Endothelial cell of umbilical vein (primary cell): ENCODE data around the gene GPR18.

Source experiments
- JUN ChIP-seq: IDR thresholded peaks from 2 replicates; pipeline ENCODE4 v1.6.1; 2011; ENCODE audit warnings: borderline replicate concordance, low read depth; ENCODE audit not compliant: insufficient read length, insufficient read depth
- MYC ChIP-seq: IDR thresholded peaks from one replicate; pipeline ENCODE4 v1.6.1; 2011; ENCODE audit warnings: mild to moderate bottlenecking, low read depth, low read length
- POLR2A ChIP-seq: IDR thresholded peaks from 2 replicates; pipeline ENCODE4 v1.6.1; 2012; ENCODE audit warnings: low read depth, mild to moderate bottlenecking, control low read depth, low read length
- POLR2AphosphoS5 ChIP-seq: IDR thresholded peaks from 2 replicates; pipeline ENCODE4 v1.6.1; 2012; ENCODE audit warnings: low read depth, mild to moderate bottlenecking, control low read depth, low read length, moderate library complexity; ENCODE audit not compliant: insufficient read depth
- TF ChIP-seq, protein P1 (sequence below), 2 donors: IDR thresholded peaks; 1 replicate in 1 of 2; 2 replicates in 1 of 2; pipeline ENCODE4 v1.5.1; 2011; ENCODE audit warnings: low read length in 2 of 2, mild to moderate bottlenecking in 2 of 2, moderate library complexity in 2 of 2, control low read depth in 1 of 2, inconsistent platforms in 1 of 2, low read depth in 1 of 2; ENCODE audit not compliant: insufficient read depth in 1 of 2; ENCODE audit errors: extremely low read depth in 1 of 2

DNA sequence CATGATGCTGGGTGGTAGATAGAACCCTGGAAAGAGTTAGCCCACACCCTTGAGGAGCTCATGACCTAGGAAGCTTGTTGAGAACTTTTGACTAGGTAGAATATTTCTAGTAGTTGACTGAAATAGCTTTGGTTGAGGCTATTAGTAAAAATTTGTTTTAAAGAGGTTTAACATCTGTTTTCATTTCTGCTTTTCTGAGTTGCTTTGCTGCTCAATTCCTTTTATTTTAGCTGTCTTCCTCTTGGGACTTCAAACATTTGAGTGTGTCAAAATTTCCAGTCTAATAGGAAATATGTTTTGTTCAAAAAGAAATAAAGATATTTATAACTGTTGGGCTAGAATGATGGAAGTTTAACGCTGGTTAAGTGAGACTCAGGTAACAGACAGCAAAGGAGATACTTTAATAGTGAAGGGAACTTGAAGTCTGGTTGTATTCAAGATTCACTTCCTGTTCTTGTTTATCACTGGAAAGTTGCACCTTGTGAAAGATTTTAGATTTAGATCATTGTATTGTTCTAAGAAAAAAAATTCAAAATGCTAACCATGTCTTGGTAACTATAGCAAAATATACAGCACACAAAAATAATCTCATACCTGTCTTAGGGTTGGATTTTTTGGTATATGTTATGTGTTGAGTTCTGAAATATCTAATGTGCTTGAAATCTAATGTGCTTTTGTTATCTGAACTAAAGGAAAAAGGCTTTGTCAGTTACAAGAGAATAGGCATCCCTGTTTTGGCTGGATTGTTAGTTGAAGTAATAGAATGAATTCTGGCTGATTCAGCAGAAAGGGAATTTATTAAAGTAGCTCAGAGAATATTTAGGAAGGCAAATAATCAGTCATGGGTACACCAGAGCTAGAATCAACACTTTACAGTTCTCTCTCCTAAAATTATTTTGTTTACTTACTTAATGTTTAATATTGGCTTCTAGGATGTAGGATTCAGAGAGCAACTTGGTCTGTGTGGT lies 24.4 kb upstream of the GPR18 start:
- no peak for TF ChIP-seq JUN
- TF ChIP-seq POLR2AphosphoS5 = no peak
- TF ChIP-seq MYC = no peak
- no peak for TF ChIP-seq POLR2A
- TF ChIP-seq, protein P1, sequence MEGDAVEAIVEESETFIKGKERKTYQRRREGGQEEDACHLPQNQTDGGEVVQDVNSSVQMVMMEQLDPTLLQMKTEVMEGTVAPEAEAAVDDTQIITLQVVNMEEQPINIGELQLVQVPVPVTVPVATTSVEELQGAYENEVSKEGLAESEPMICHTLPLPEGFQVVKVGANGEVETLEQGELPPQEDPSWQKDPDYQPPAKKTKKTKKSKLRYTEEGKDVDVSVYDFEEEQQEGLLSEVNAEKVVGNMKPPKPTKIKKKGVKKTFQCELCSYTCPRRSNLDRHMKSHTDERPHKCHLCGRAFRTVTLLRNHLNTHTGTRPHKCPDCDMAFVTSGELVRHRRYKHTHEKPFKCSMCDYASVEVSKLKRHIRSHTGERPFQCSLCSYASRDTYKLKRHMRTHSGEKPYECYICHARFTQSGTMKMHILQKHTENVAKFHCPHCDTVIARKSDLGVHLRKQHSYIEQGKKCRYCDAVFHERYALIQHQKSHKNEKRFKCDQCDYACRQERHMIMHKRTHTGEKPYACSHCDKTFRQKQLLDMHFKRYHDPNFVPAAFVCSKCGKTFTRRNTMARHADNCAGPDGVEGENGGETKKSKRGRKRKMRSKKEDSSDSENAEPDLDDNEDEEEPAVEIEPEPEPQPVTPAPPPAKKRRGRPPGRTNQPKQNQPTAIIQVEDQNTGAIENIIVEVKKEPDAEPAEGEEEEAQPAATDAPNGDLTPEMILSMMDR (IDR thresholded peaks at IDR 0.05; ENCODE audit: extremely low read depth in 1 of 2, insufficient read depth in 1 of 2, low read depth in 1 of 2, low read length in 2 of 2) = no peak
